Activated CD4-positive, alpha-beta memory T cell treated with anti-CD3 and anti-CD28 coated beads, Interleukin-2, amount 10 ng/mL, durations not matched to agents 7 days and 5 days (primary cell): ENCODE measurements around the gene COL16A1. TPM values are rescaled to one million over a fixed set of nuclear protein-coding genes. Genes with fewer than 3 reads are reported as not detected.

Experiments used
- CTCF ChIA-PET: fragments of 350-600 bp; sonication (Branson Sonifier 250); formaldehyde crosslinking; loops from one replicate; lab custom pipeline; 2021; ENCODE audit warnings: antibody characterized with exemption, inconsistent platforms; lab: Charles Lee
- POLR2A ChIA-PET: fragments of 350-600 bp; sonication (Branson Sonifier 250); formaldehyde crosslinking; loops from one replicate; lab custom pipeline; 2021; ENCODE audit warnings: antibody characterized with exemption; lab: Charles Lee
- DNase-seq: peaks from one replicate; pipeline ENCODE4 v3.0.0-alpha.2; 2020
- H3K27ac Mint-ChIP-seq: one replicate; pipeline ENCODE4 v1.8.0; 2021; ENCODE audit warnings: mild to moderate bottlenecking, mixed read lengths
- H3K27me3 Mint-ChIP-seq: one replicate; pipeline ENCODE4 v1.8.0; 2021; ENCODE audit warnings: mixed read lengths
- H3K36me3 Mint-ChIP-seq: one replicate; pipeline ENCODE4 v1.8.0; 2021; ENCODE audit warnings: low read depth, mixed read lengths
- H3K4me1 Mint-ChIP-seq: one replicate; pipeline ENCODE4 v1.8.0; 2021; ENCODE audit warnings: mixed read lengths
- H3K4me3 Mint-ChIP-seq: one replicate; pipeline ENCODE4 v1.8.0; 2021; ENCODE audit warnings: mild to moderate bottlenecking, mixed read lengths
- H3K9me3 Mint-ChIP-seq: one replicate; pipeline ENCODE4 v1.8.0; 2021; ENCODE audit warnings: mixed read lengths
- total RNA-seq, 2 experiments: library from RNA; stranded (reverse); gene quantifications; one replicate each; pipeline ENCODE4 v1.2.3, GENCODE V29; 2021

Gene COL16A1
- total RNA-seq = not detected

- Mint-ChIP-seq H3K36me3 (no peaks in the 10 kb centered on the region), H3K27me3 (peaks cover 38% of the 10 kb centered on the region), H3K27ac (no peak within 1 kb of the TSS), H3K9me3 (no peaks in the 10 kb centered on the region), H3K4me1 (peaks cover 51% of the 10 kb centered on the region), H3K4me3 (no peak within 1 kb of the TSS)
- DNase-seq = no peak
- CTCF ChIA-PET = interaction anchor here (0.5 to 2.2 kb wide), 6 partner anchors 42 to 534 kb away, joined by 3 to 10 read pairs (median 5); no protein-coding TSS in a partner anchor
- POLR2A ChIA-PET = interaction anchor here (1.0 to 1.5 kb wide), 2 partner anchors 59 kb away, joined by 3 to 6 read pairs; partner anchors contain the start of gene PEF1
Measured at GRCh38 chr1:31703431-31704270, at the start of gene COL16A1. Gene COL16A1, minus strand, starts transcription at chr1:31704017. Its CDS starts 1,824 bp downstream, at chr1:31702193.

GRCh38 chr1:31752952-31753475, 49.2 kb upstream of the COL16A1 start:
- CTCF ChIA-PET = no interaction called here
- Mint-ChIP-seq H3K9me3 (no peaks in the 10 kb centered on the region), H3K36me3 (no peaks in the 10 kb centered on the region), H3K27me3 (peaks cover 11% of the 10 kb centered on the region), H3K4me3 (no peak overlapping the region), H3K4me1 (peaks cover 23% of the 10 kb centered on the region), H3K27ac (no peak overlapping the region)
- POLR2A ChIA-PET = interaction anchor here (1.4 kb wide), 1 partner anchor 12 kb away, joined by 3 read pairs; no protein-coding TSS in a partner anchor
- no peak for DNase-seq

GRCh38 chr1:31752258-31752657, 48.4 kb upstream of the COL16A1 start:
- ChIA-PET POLR2A (interaction anchor here (1.3 kb wide), 1 partner anchor 91 kb away, joined by 3 read pairs; no protein-coding TSS in a partner anchor), CTCF (interaction anchor here (1.8 kb wide), 2 partner anchors 12 to 38 kb away, joined by 4 to 6 read pairs; partner anchors contain the start of gene ADGRB2)
- Mint-ChIP-seq H3K9me3 (no peaks in the 10 kb centered on the region), H3K36me3 (no peaks in the 10 kb centered on the region), H3K27ac (no peak overlapping the region), H3K4me3 (no peak overlapping the region), H3K27me3 (peaks cover 14% of the 10 kb centered on the region), H3K4me1 (peaks cover 24% of the 10 kb centered on the region)
- DNase-seq = no peak

- POLR2A ChIA-PET = interaction anchor here (0.9 to 1.6 kb wide), 4 partner anchors 8 to 108 kb away, joined by 3 to 11 read pairs (median 4); partner anchors contain the start of gene PEF1
- Mint-ChIP-seq H3K4me1 (peaks cover 28% of the 10 kb centered on the region), H3K4me3 (no peak overlapping the region), H3K27ac (no peak overlapping the region), H3K36me3 (no peaks in the 10 kb centered on the region), H3K27me3 (peaks cover 14% of the 10 kb centered on the region), H3K9me3 (no peaks in the 10 kb centered on the region)
- CTCF ChIA-PET = interaction anchor here (0.9 to 1.8 kb wide), 4 partner anchors 12 to 496 kb away, joined by 3 to 7 read pairs (median 5); partner anchors contain the start of gene ADGRB2
- no peak for DNase-seq
Measured at GRCh38 chr1:31751822-31752241, 48.0 kb upstream of the COL16A1 start.

- peak overlapping the region; percentile 44 for H3K27ac Mint-ChIP-seq
- no peaks in the 10 kb centered on the region for H3K36me3 Mint-ChIP-seq
- no peaks in the 10 kb centered on the region for H3K9me3 Mint-ChIP-seq
- H3K27me3 Mint-ChIP-seq = peaks cover 14% of the 10 kb centered on the region
- H3K4me1 Mint-ChIP-seq = peaks cover 31% of the 10 kb centered on the region
- no peak overlapping the region for H3K4me3 Mint-ChIP-seq
- peak; percentile 59 for DNase-seq
- CTCF ChIA-PET = interaction anchor here (0.9 to 1.8 kb wide), 6 partner anchors 11 to 497 kb away, joined by 3 to 7 read pairs (median 4); partner anchors contain the start of gene ADGRB2
- POLR2A ChIA-PET = interaction anchor here (0.9 to 1.6 kb wide), 5 partner anchors 9 to 107 kb away, joined by 3 to 11 read pairs (median 4); partner anchors contain the start of gene PEF1
Measured at GRCh38 chr1:31750858-31751510, 47.2 kb upstream of the COL16A1 start.

GRCh38 chr1:31749785-31750735, 46.2 kb upstream of the COL16A1 start:
- Mint-ChIP-seq H3K4me3 (no peak overlapping the region), H3K27ac (no peak overlapping the region)
- POLR2A ChIA-PET = interaction anchor here (1.4 to 1.8 kb wide), 4 partner anchors 9 to 106 kb away, joined by 4 to 11 read pairs (median 6); partner anchors contain the start of gene PEF1

GRCh38 chr1:31748365-31748764, 44.5 kb upstream of the COL16A1 start:
- DNase-seq = no peak
- Mint-ChIP-seq H3K27ac (no peak overlapping the region), H3K36me3 (no peaks in the 10 kb centered on the region), H3K9me3 (no peaks in the 10 kb centered on the region), H3K4me3 (no peak overlapping the region), H3K4me1 (peaks cover 31% of the 10 kb centered on the region), H3K27me3 (peaks cover 14% of the 10 kb centered on the region)
- ChIA-PET POLR2A (interaction anchor here (1.8 kb wide), 1 partner anchor 10 kb away, joined by 6 read pairs; no protein-coding TSS in a partner anchor), CTCF (no interaction called here)

More at GRCh38 chr1:31749785-31750735, 46.2 kb upstream of the COL16A1 start:
- DNase-seq = no peak
- Mint-ChIP-seq H3K27me3 (peaks cover 14% of the 10 kb centered on the region), H3K9me3 (no peaks in the 10 kb centered on the region), H3K36me3 (no peaks in the 10 kb centered on the region), H3K4me1 (peaks cover 31% of the 10 kb centered on the region)
- CTCF ChIA-PET = interaction anchor here (1.0 to 1.8 kb wide), 5 partner anchors 7 to 39 kb away, joined by 3 to 7 read pairs (median 5); partner anchors contain the start of gene ADGRB2

- Mint-ChIP-seq H3K36me3 (no peaks in the 10 kb centered on the region), H3K27me3 (peaks cover 14% of the 10 kb centered on the region), H3K9me3 (no peaks in the 10 kb centered on the region), H3K27ac (no peak overlapping the region), H3K4me1 (peaks cover 28% of the 10 kb centered on the region), H3K4me3 (no peak overlapping the region)
- ChIA-PET POLR2A (no interaction called here), CTCF (no interaction called here)
- DNase-seq = no peak
Measured at GRCh38 chr1:31747304-31747703, 43.5 kb upstream of the COL16A1 start.

GRCh38 chr1:31746687-31747086, 42.9 kb upstream of the COL16A1 start:
- H3K36me3 Mint-ChIP-seq = no peaks in the 10 kb centered on the region
- CTCF ChIA-PET = interaction anchor here (1.2 to 2.6 kb wide), 6 partner anchors 21 to 82 kb away, joined by 3 to 17 read pairs (median 6); partner anchors contain the start of gene COL16A1
- no peak for DNase-seq
- POLR2A ChIA-PET = no interaction called here
- no peak overlapping the region for H3K4me3 Mint-ChIP-seq
- no peaks in the 10 kb centered on the region for H3K9me3 Mint-ChIP-seq
- H3K27me3 Mint-ChIP-seq = peaks cover 11% of the 10 kb centered on the region
- peaks cover 22% of the 10 kb centered on the region for H3K4me1 Mint-ChIP-seq
- no peak overlapping the region for H3K27ac Mint-ChIP-seq

- ChIA-PET CTCF (interaction anchor here (0.6 to 2.6 kb wide), 22 partner anchors 12 to 696 kb away, joined by 3 to 17 read pairs (median 4); partner anchors contain the start of genes ADGRB2, COL16A1 and PEF1), POLR2A (interaction anchor here (0.9 to 1.0 kb wide), 2 partner anchors 41 to 43 kb away, joined by 3 to 4 read pairs; no protein-coding TSS in a partner anchor)
- H3K27ac Mint-ChIP-seq = no peak overlapping the region
- DNase-seq = no peak
- H3K4me1 Mint-ChIP-seq = peaks cover 18% of the 10 kb centered on the region
- H3K36me3 Mint-ChIP-seq = no peaks in the 10 kb centered on the region
- no peaks in the 10 kb centered on the region for H3K9me3 Mint-ChIP-seq
- no peak overlapping the region for H3K4me3 Mint-ChIP-seq
- peaks cover 10% of the 10 kb centered on the region for H3K27me3 Mint-ChIP-seq
Measured at GRCh38 chr1:31745946-31746670, 42.3 kb upstream of the COL16A1 start.
